ENCODE results near the gene DTX1. TPM values are rescaled to one million over a fixed set of nuclear protein-coding genes. Genes with fewer than 3 reads are reported as not detected.

The DTX1 gene
- total and polyA plus RNA-seq, 2 of the 8 experiments (the other 6 are each of a cell fraction or from before 2014, with no cell fraction given) = 4.7 to 6.9 TPM

GRCh38 chr12:113088971-113089756, 32.6 kb downstream of the DTX1 start:
- Histone ChIP-seq H4K91ac (replicated peaks; ENCODE audit: insufficient read length, low read length) (no peak overlapping the region), H2BK20ac (ENCODE audit: low read length) (no peak overlapping the region), H2BK12ac (ENCODE audit: low read depth, low read length) (peak overlapping the region; percentile 68; the same call in 1 of the 2 replicates), H2AFZ (ENCODE audit: low read length) (no peak overlapping the region), H3K4me2 (ENCODE audit: insufficient read depth in 1 of 2, low read depth in 2 of 2, low read length in 2 of 2) (no peak overlapping the region), H3K27ac (ENCODE audit: low read depth, low read length) (no peak overlapping the region), H3K36me3 (ENCODE audit: control insufficient read depth in 2 of 4, insufficient read depth in 4 of 4, low read length in 3 of 4) (no peaks in the 10 kb centered on the region), H3K56ac (replicated peaks; ENCODE audit: insufficient read length, low read depth, low read length) (no peak overlapping the region), H3K9me3 (ENCODE audit: insufficient read depth in 2 of 2, low read depth in 1 of 2, low read length in 1 of 2) (no peaks in the 10 kb centered on the region), H2BK15ac (ENCODE audit: low read length) (no peak overlapping the region), H3K23me2 (ENCODE audit: low read depth, low read length) (peaks cover 3% of the 10 kb centered on the region; the same call in 1 of the 2 replicates), H3K27me3 (replicated peaks in 1 of 4; ENCODE audit: control insufficient read depth in 3 of 4, extremely low read depth in 1 of 4, insufficient read depth in 3 of 4, low read length in 3 of 4) (no peaks in the 10 kb centered on the region), H2BK5ac (ENCODE audit: low read depth, low read length) (no peak overlapping the region), H3K79me1 (ENCODE audit: low read depth, low read length) (no peaks in the 10 kb centered on the region), H3K4me3 (ENCODE audit: extremely low read depth in 1 of 4, insufficient read depth in 2 of 4, low read depth in 3 of 4, low read length in 4 of 4) (no peak overlapping the region), H3K4ac (replicated peaks; ENCODE audit: insufficient read length, low read depth, low read length) (no peak overlapping the region), H3K23ac (ENCODE audit: insufficient read length) (no peak overlapping the region), H3K79me2 (ENCODE audit: control insufficient read depth in 1 of 2, insufficient read depth in 2 of 2, low read length in 2 of 2) (no peaks in the 10 kb centered on the region), H2AK5ac (ENCODE audit: low read depth, low read length) (no peak overlapping the region), H3K4me1 (replicated peaks in 1 of 4; ENCODE audit: control insufficient read depth in 3 of 4, insufficient read depth in 4 of 4, low read length in 3 of 4) (peaks cover 0 to 13% (median 9%) of the 10 kb centered on the region in 4 experiments; a peak in 5 of 7 replicates), H4K5ac (ENCODE audit: insufficient read length, low read depth, low read length) (no peak overlapping the region), H2BK120ac (replicated peaks; ENCODE audit: low read depth, low read length) (no peak overlapping the region), H3K14ac (ENCODE audit: insufficient read length) (no peak overlapping the region), H4K20me1 (replicated peaks in 1 of 2; ENCODE audit: control insufficient read depth in 1 of 2, insufficient read depth in 2 of 2, low read length in 2 of 2) (peaks cover 0 to 2% of the 10 kb centered on the region in 2 experiments), H3K18ac (ENCODE audit: extremely low read depth, low read length) (no peak overlapping the region), H4K8ac (ENCODE audit: extremely low read depth, insufficient read depth, low read length) (peak overlapping the region; percentile 73), H3K9ac (replicated peaks in 1 of 4; ENCODE audit: extremely low read depth in 1 of 4, low read depth in 3 of 4, low read length in 3 of 4) (no peak overlapping the region)
- DNase-seq (ENCODE audit: low read depth in 1 of 2, low spot score in 2 of 2) = no peak
- 92% methylated on average over 13 of the region's 13 CpGs; no CpG with 5 or more reads in 1 of the 2 experiments for WGBS, 2 experiments (ENCODE audit: extremely low coverage in 1 of 2, insufficient coverage in 1 of 2, insufficient read length in 1 of 2, insufficient replicate concordance in 2 of 2, low coverage in 1 of 2, low lambda C conversion rate in 2 of 2, missing lambda C conversion rate in 1 of 2)
- CTCF ChIA-PET (ENCODE audit: partially characterized antibody) = interaction anchor here (1.0 to 8.8 kb wide), 11 partner anchors 9 to 96 kb away, joined by 3 to 139 read pairs (median 4); no protein-coding TSS in a partner anchor
- TF ChIP-seq BACH1 (IDR thresholded peaks at IDR 0.05; ENCODE audit: low read length) (no peak), KDM1A (IDR thresholded peaks at IDR 0.05; ENCODE audit: borderline replicate concordance, low read length) (0 out of 2 replicates have a peak, but pooled peaks have one; percentile 48)
- FAIRE-seq = no peak
- POLR2A ChIA-PET (ENCODE audit: partially characterized antibody) = interaction anchor here (1.2 to 1.6 kb wide), 2 partner anchors 10 to 12 kb away, joined by 3 to 4 read pairs; no protein-coding TSS in a partner anchor
